K562 (cell line): ENCODE measurements around the gene RALGPS1. TPM values are rescaled to one million over a fixed set of nuclear protein-coding genes. Genes with fewer than 3 reads are reported as not detected.

ENCODE experiments used
- ARID3B ChIP-seq: fragments of 250-450 bp; sonication (Bioruptor Pico); IDR thresholded peaks from 2 replicates; pipeline ENCODE4 v1.4.0; 2020; ENCODE audit warnings: borderline replicate concordance
- ATF6 ChIP-seq: sonication (generic); formaldehyde crosslinking; IDR thresholded peaks from 2 replicates; pipeline ENCODE4 v1.4.0; 2020; ENCODE audit warnings: mild to moderate bottlenecking, missing genetic modification reagents
- BRF1 ChIP-seq: IDR thresholded peaks from 3 replicates; pipeline ENCODE4 v1.6.1; 2011; ENCODE audit warnings: borderline replicate concordance, mild to moderate bottlenecking; ENCODE audit not compliant: insufficient read length; ENCODE audit errors: extremely low read depth
- CBX8 ChIP-seq: fragments of 200-600 bp; sonication (generic); IDR thresholded peaks from 2 replicates; pipeline ENCODE4 v1.6.1; 2012; ENCODE audit warnings: borderline replicate concordance, mixed run types, low read depth, mild to moderate bottlenecking, moderate library complexity, mixed read lengths, low read length, control low read depth, inconsistent platforms; ENCODE audit not compliant: poor library complexity, severe bottlenecking; ENCODE audit errors: extremely low read depth
- CEBPB ChIP-seq: fragments of 450-650 bp; IDR thresholded peaks from 2 replicates; pipeline ENCODE4 v1.6.1; 2016; ENCODE audit warnings: missing genetic modification characterization, missing compliant biosample characterization
- CHD1 ChIP-seq: fragments of 200-600 bp; sonication (generic); IDR thresholded peaks from one replicate; pipeline ENCODE4 v1.6.1; 2012; ENCODE audit warnings: mild to moderate bottlenecking, moderate library complexity, low read length, inconsistent platforms
- CREB3 ChIP-seq: fragments of 450-650 bp; conservative IDR thresholded peaks from 2 replicates; pipeline ENCODE4 v1.6.1; 2016; ENCODE audit warnings: missing genetic modification characterization, low read depth, mild to moderate bottlenecking, missing compliant biosample characterization, moderate library complexity
- ESRRA ChIP-seq: fragments of 450-650 bp; IDR thresholded peaks from 2 replicates; pipeline ENCODE4 v1.6.1; 2014; ENCODE audit warnings: low read depth, mild to moderate bottlenecking, moderate library complexity, borderline replicate concordance
- HNRNPUL1 ChIP-seq: fragments of 200-400 bp; formaldehyde crosslinking; IDR thresholded peaks from 2 replicates; pipeline ENCODE4 v1.6.1; 2017; ENCODE audit warnings: low read length
- POLR2AphosphoS5 ChIP-seq: IDR thresholded peaks from 2 replicates; pipeline ENCODE4 v1.6.1; 2011; ENCODE audit warnings: mild to moderate bottlenecking, low read depth, low read length, moderate library complexity; ENCODE audit not compliant: control insufficient read depth, insufficient read depth
- RCOR1 ChIP-seq, 2 experiments: IDR thresholded peaks; 2 replicates each; pipeline ENCODE4 v1.6.1; 2012; ENCODE audit warnings: low read depth in 2 of 2, low read length in 2 of 2, borderline replicate concordance in 1 of 2, improper control_type of control experiment in 1 of 2
- RERE ChIP-seq: sonication (generic); formaldehyde crosslinking; IDR thresholded peaks from 2 replicates; pipeline ENCODE4 v1.8.0; 2023; ENCODE audit warnings: missing genetic modification reagents, mild to moderate bottlenecking, borderline replicate concordance
- SMARCC2 ChIP-seq: fragments of 450-650 bp; IDR thresholded peaks from 2 replicates; pipeline ENCODE4 v1.6.1; 2017; ENCODE audit warnings: antibody characterized with exemption, moderate library complexity, mild to moderate bottlenecking, low read depth
- ZNF184 ChIP-seq: sonication (generic); formaldehyde crosslinking; IDR thresholded peaks from 2 replicates; pipeline ENCODE4 v1.5.0; 2020; ENCODE audit warnings: missing genetic modification reagents
- ZNF695 ChIP-seq: fragments of 450-650 bp; formaldehyde crosslinking; IDR thresholded peaks from 2 replicates; pipeline ENCODE4 v1.4.0; 2020; ENCODE audit warnings: mild to moderate bottlenecking, moderate library complexity
- polyA plus RNA-seq, 8 experiments: library from polyadenylated mRNA; depleted of rRNA in 4 of 8; stranded (reverse) in 5 of 8; unstranded in 3 of 8; fragments of >200 nt; fragmentation: Nextera tagmentation in 2 of 8; fragmentation: Illumina TruSeq in 1 of 8; extraction: Ambion mirVana in 2 of 8; extraction: Trizol in 1 of 8; gene quantifications; 2 replicates each; pipeline versions ENCODE4 v1.2.1 to v1.2.3, GENCODE V29; 2011 to 2014; ENCODE audit warnings: inconsistent platforms in 1 of 8, missing spikeins in 1 of 8
- total RNA-seq, 7 experiments: library from RNA; depleted of rRNA in 6 of 7; stranded (reverse); fragments of >200 nt in 6 of 7; fragmentation: Illumina TruSeq in 2 of 7; extraction: Trizol in 2 of 7; gene quantifications; 2 replicates each; pipeline versions ENCODE4 v1.2.1 to v1.2.3, GENCODE V29; 2011 to 2021; ENCODE audit warnings: low replicate concordance in 1 of 7

Gene RALGPS1
- total and polyA plus RNA-seq, 9 of the 15 experiments (the other 6 are each of a cell fraction or from before 2014, with no cell fraction given), result 0.04 to 2.6 (median 1.5) TPM

- TF ChIP-seq ARID3B (CRISPR knock-in tag), result no peak
- TF ChIP-seq ZNF695, result no peak
- no peak for TF ChIP-seq RERE (CRISPR knock-in tag)
- no peak for TF ChIP-seq POLR2AphosphoS5
- no peak for TF ChIP-seq BRF1
- no peak for TF ChIP-seq HNRNPUL1
- no peak for TF ChIP-seq CEBPB (tag)
- TF ChIP-seq ESRRA, result peak; percentile 70; the same call in 1 of the 2 replicates
- TF ChIP-seq ZNF184 (CRISPR knock-in tag), result no peak
- TF ChIP-seq SMARCC2, result no peak
- TF ChIP-seq RCOR1 (IDR thresholded peaks at IDR 0.05; ENCODE audit: borderline replicate concordance in 1 of 2, low read depth in 2 of 2, low read length in 2 of 2), result peak in 1 of 2 experiments; percentile 37; a peak in 1 of 4 replicates
- no peak for TF ChIP-seq CHD1
- TF ChIP-seq ATF6, result no peak
- TF ChIP-seq CREB3 (tag), result no peak
- no peak for TF ChIP-seq CBX8
Observed at GRCh38 chr9:127129073-127129717, 214.6 kb downstream of the RALGPS1 start (continued).
